Sigmoid colon (tissue), 3 donors: ENCODE data around the gene CCNYL1.

Experiments used
- POLR2A ChIP-seq, 2 donors: fragments of 450-650 bp; IDR thresholded peaks; one replicate each; pipeline ENCODE4 v1.6.1; 2016; ENCODE audit warnings: antibody characterized with exemption in 2 of 2, mild to moderate bottlenecking in 2 of 2, moderate library complexity in 2 of 2
- TF ChIP-seq, protein P1 (sequence below), 4 experiments: fragments of 450-650 bp in 3 of 4; fragments of 200-600 bp in 1 of 4; IDR thresholded peaks; one replicate each; pipeline ENCODE4 v1.5.1; 2016 to 2019; ENCODE audit warnings: antibody characterized with exemption in 4 of 4, mild to moderate bottlenecking in 3 of 4, moderate library complexity in 2 of 4

DNA sequence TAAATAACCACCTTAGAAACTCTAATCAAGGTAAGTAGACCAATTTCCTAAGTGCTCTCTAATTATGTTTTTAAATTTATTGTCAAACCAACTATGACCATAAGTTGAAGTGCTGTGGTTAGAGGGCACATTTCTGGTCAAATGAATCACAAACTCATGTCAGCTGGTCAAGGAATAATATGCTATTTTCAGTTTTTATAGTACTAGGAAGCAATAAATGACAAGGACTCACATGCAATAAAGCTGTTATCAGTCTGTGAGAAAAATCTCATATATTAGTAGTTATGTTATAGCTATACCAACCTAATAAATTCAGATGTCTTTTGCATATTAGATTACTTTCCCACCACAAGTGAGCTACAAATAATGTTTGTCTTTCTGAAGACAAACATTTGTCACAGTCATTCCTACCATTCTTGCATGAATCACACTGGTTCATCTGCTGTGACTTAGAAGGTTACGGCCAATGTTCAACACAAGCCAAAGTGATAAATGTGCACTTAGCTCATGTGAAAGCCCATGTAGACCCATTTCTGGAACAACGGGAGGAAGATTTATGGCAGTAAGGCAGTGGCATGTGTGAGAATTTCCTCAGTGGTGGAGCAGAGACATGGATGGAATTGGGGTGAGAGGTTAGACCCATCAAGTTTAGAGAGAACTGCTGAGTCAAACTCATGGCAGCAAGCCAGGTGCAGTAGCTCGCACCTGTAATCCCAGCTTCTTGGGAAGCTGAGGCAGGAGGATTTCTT lies 27.4 kb upstream of the CCNYL1 start:
- TF ChIP-seq, protein P1, sequence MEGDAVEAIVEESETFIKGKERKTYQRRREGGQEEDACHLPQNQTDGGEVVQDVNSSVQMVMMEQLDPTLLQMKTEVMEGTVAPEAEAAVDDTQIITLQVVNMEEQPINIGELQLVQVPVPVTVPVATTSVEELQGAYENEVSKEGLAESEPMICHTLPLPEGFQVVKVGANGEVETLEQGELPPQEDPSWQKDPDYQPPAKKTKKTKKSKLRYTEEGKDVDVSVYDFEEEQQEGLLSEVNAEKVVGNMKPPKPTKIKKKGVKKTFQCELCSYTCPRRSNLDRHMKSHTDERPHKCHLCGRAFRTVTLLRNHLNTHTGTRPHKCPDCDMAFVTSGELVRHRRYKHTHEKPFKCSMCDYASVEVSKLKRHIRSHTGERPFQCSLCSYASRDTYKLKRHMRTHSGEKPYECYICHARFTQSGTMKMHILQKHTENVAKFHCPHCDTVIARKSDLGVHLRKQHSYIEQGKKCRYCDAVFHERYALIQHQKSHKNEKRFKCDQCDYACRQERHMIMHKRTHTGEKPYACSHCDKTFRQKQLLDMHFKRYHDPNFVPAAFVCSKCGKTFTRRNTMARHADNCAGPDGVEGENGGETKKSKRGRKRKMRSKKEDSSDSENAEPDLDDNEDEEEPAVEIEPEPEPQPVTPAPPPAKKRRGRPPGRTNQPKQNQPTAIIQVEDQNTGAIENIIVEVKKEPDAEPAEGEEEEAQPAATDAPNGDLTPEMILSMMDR (IDR thresholded peaks at IDR 0.05), result no peak
- no peak for TF ChIP-seq POLR2A (IDR thresholded peaks at IDR 0.05)
